ENCODE results near the gene KRTAP5-6.
"Not testable (repeated sequence)": the region's sequence is repeated elsewhere in the genome, so short reads cannot be mapped to it uniquely, and the experiment has no call there.

GRCh38 chr11:1661454-1662269 lies 35.3 kb upstream of the KRTAP5-6 start:
- not testable (repeated sequence) for TF ChIP-seq SP1 (IDR thresholded peaks at IDR 0.05); FOXK2 (IDR thresholded peaks at IDR 0.05); ZNF384 (IDR thresholded peaks at IDR 0.05); FOXA1 (IDR thresholded peaks at IDR 0.05); HDGF (IDR thresholded peaks at IDR 0.05; ENCODE audit: borderline replicate concordance); PKNOX1 (IDR thresholded peaks at IDR 0.05); SUZ12 (IDR thresholded peaks at IDR 0.05); FOXM1 (IDR thresholded peaks at IDR 0.05; ENCODE audit: borderline replicate concordance); ARNT (IDR thresholded peaks at IDR 0.05); LEF1 (IDR thresholded peaks at IDR 0.05; ENCODE audit: borderline replicate concordance); L3MBTL2 (conservative IDR thresholded peaks at IDR 0.05)
